Measurements from ENCODE around the gene GABPB1. TPM values are rescaled to one million over a fixed set of nuclear protein-coding genes. Genes with fewer than 3 reads are reported as not detected.

Gene GABPB1
- total and polyA plus RNA-seq, 2 of the 13 experiments (the other 11 are each of a cell fraction or from before 2014, with no cell fraction given) = 17.5 to 39.5 TPM

DNA sequence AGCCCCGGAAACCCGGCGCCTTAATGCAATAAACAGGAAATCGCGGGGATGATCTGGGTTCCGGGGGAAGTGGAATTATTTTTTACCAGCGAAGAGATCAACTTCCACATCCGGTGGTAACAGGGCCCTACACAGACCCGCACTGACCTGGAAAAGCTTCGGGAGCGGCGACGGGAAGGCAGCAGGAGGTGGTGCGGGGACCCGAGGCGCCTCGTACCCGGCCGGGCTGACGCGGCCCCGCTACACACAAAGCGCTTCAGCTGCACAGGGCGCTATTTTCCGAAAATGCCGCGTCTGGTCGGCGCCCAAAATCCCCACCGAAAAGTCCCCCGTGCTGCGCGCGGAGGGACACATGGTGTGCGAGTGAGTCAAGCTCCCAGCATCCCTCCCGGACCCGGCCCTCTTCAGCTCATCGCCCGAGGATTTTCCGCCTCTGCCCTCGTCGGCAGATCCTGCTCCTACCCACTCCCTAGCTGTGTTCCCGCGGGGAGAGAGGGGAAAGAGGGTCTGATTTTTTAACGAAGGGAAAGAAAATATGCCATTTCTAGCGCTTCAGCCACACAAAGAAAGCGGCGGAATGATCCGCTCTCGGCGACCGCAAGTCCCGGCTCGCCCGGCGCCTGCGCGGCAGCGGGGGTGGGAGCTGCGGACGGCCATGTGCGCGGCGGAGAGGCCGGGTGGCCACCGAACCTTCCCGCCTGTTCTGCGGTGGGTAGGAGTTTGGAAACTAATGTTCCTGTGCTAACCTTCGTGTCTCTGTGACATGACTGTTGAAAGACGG lies at the start of gene GABPB1 (continued):
- TF ChIP-seq ZNF768 (CRISPR knock-in tag; IDR thresholded peaks at IDR 0.05) (peak; percentile 77), SP1 (IDR thresholded peaks at IDR 0.05) (no peak), SP1 (CRISPR knock-in tag; IDR thresholded peaks at IDR 0.05) (peak; percentile 4; the same call in 1 of the 2 replicates), NR2F2 (IDR thresholded peaks at IDR 0.05; ENCODE audit: borderline replicate concordance, low read depth) (no peak), ZNF720 (CRISPR knock-in tag; IDR thresholded peaks at IDR 0.05) (no peak), POLR2A (IDR thresholded peaks at IDR 0.05; ENCODE audit: insufficient read depth in 1 of 2, low read depth in 2 of 2, low read length in 2 of 2) (peak; percentile 82 to 87), HDAC2 (CRISPR knock-in tag; IDR thresholded peaks at IDR 0.05) (peak; percentile 65; the same call in 1 of the 2 replicates), EEA1 (CRISPR knock-in tag; IDR thresholded peaks at IDR 0.05; ENCODE audit: borderline replicate concordance) (no peak), ZKSCAN8 (CRISPR knock-in tag; IDR thresholded peaks at IDR 0.05; ENCODE audit: borderline replicate concordance) (peak; percentile 55; the same call in 1 of the 2 replicates), PITX1 (CRISPR knock-in tag; IDR thresholded peaks at IDR 0.05) (peak; percentile 85), KDM5B (CRISPR knock-in tag; IDR thresholded peaks at IDR 0.05; ENCODE audit: borderline replicate concordance) (peak; percentile 95), KDM3A (CRISPR knock-in tag; IDR thresholded peaks at IDR 0.05; ENCODE audit: low read depth) (peak; percentile 48; the same call in 1 of the 2 replicates), JARID2 (CRISPR knock-in tag; IDR thresholded peaks at IDR 0.05; ENCODE audit: insufficient replicate concordance) (peak; percentile 45), RBAK (CRISPR knock-in tag; IDR thresholded peaks at IDR 0.05) (no peak), ZNF333 (CRISPR knock-in tag; IDR thresholded peaks at IDR 0.05; ENCODE audit: borderline replicate concordance) (0 out of 2 replicates have a peak, but pooled peaks have one; percentile 47)
- TF ChIP-seq, protein P1, sequence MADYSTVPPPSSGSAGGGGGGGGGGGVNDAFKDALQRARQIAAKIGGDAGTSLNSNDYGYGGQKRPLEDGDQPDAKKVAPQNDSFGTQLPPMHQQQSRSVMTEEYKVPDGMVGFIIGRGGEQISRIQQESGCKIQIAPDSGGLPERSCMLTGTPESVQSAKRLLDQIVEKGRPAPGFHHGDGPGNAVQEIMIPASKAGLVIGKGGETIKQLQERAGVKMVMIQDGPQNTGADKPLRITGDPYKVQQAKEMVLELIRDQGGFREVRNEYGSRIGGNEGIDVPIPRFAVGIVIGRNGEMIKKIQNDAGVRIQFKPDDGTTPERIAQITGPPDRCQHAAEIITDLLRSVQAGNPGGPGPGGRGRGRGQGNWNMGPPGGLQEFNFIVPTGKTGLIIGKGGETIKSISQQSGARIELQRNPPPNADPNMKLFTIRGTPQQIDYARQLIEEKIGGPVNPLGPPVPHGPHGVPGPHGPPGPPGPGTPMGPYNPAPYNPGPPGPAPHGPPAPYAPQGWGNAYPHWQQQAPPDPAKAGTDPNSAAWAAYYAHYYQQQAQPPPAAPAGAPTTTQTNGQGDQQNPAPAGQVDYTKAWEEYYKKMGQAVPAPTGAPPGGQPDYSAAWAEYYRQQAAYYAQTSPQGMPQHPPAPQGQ (CRISPR knock-in tag; IDR thresholded peaks at IDR 0.05; ENCODE audit: borderline replicate concordance) = no peak
- TF ChIP-seq, protein P2, sequence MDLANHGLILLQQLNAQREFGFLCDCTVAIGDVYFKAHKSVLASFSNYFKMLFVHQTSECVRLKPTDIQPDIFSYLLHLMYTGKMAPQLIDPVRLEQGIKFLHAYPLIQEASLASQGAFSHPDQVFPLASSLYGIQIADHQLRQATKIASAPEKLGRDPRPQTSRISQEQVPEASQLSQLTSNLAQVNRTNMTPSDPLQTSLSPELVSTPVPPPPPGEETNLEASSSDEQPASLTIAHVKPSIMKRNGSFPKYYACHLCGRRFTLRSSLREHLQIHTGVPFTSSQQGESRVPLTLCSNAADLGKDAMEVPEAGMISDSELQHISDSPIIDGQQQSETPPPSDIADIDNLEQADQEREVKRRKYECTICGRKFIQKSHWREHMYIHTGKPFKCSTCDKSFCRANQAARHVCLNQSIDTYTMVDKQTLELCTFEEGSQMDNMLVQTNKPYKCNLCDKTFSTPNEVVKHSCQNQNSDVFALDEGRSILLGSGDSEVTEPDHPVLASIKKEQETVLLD (CRISPR knock-in tag; IDR thresholded peaks at IDR 0.05; ENCODE audit: low read depth) = peak; percentile 63; the same call in 1 of the 2 replicates
- TF ChIP-seq, protein P3, sequence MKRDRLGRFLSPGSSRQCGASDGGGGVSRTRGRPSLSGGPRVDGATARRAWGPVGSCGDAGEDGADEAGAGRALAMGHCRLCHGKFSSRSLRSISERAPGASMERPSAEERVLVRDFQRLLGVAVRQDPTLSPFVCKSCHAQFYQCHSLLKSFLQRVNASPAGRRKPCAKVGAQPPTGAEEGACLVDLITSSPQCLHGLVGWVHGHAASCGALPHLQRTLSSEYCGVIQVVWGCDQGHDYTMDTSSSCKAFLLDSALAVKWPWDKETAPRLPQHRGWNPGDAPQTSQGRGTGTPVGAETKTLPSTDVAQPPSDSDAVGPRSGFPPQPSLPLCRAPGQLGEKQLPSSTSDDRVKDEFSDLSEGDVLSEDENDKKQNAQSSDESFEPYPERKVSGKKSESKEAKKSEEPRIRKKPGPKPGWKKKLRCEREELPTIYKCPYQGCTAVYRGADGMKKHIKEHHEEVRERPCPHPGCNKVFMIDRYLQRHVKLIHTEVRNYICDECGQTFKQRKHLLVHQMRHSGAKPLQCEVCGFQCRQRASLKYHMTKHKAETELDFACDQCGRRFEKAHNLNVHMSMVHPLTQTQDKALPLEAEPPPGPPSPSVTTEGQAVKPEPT (CRISPR knock-in tag; IDR thresholded peaks at IDR 0.05; ENCODE audit: low read depth) = no peak
- TF ChIP-seq, protein P4, sequence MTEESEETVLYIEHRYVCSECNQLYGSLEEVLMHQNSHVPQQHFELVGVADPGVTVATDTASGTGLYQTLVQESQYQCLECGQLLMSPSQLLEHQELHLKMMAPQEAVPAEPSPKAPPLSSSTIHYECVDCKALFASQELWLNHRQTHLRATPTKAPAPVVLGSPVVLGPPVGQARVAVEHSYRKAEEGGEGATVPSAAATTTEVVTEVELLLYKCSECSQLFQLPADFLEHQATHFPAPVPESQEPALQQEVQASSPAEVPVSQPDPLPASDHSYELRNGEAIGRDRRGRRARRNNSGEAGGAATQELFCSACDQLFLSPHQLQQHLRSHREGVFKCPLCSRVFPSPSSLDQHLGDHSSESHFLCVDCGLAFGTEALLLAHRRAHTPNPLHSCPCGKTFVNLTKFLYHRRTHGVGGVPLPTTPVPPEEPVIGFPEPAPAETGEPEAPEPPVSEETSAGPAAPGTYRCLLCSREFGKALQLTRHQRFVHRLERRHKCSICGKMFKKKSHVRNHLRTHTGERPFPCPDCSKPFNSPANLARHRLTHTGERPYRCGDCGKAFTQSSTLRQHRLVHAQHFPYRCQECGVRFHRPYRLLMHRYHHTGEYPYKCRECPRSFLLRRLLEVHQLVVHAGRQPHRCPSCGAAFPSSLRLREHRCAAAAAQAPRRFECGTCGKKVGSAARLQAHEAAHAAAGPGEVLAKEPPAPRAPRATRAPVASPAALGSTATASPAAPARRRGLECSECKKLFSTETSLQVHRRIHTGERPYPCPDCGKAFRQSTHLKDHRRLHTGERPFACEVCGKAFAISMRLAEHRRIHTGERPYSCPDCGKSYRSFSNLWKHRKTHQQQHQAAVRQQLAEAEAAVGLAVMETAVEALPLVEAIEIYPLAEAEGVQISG (CRISPR knock-in tag; IDR thresholded peaks at IDR 0.05) = peak; percentile 85
- TF ChIP-seq, protein P5, sequence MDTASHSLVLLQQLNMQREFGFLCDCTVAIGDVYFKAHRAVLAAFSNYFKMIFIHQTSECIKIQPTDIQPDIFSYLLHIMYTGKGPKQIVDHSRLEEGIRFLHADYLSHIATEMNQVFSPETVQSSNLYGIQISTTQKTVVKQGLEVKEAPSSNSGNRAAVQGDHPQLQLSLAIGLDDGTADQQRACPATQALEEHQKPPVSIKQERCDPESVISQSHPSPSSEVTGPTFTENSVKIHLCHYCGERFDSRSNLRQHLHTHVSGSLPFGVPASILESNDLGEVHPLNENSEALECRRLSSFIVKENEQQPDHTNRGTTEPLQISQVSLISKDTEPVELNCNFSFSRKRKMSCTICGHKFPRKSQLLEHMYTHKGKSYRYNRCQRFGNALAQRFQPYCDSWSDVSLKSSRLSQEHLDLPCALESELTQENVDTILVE (CRISPR knock-in tag; IDR thresholded peaks at IDR 0.05) = peak; percentile 72; the same call in 1 of the 2 replicates

Data from HepG2 (cell line).